ENCODE measurements around the gene CADPS. TPM values are rescaled to one million over a fixed set of nuclear protein-coding genes. Genes with fewer than 3 reads are reported as not detected.

CADPS gene
- under 1 TPM; 0.50 to 0.65 TPM for total RNA-seq
- 1 to 10 TPM; 1.3 to 2.9 (median 2.4) TPM for polyA plus RNA-seq (ENCODE audit: insufficient read length in 6 of 6)
- long read RNA-seq, donor 1, result 0 reads
- long read RNA-seq, donor 2, result 0 reads
- long read RNA-seq, donor 3, result 0 reads
- long read RNA-seq, donor 4, result 0 reads
- long read RNA-seq, donor 5, result 0 reads
- long read RNA-seq, donor 6, result 0 reads
- long read RNA-seq, donor 7, result 0 reads
- long read RNA-seq, donor 8, result 0 reads
- long read RNA-seq, donor 9, result 0 reads
- long read RNA-seq, donor 10, result 0 reads
- long read RNA-seq, donor 11, full-length matches to known transcripts, result 8 of 107 reads
- long read RNA-seq, donor 11, partial matches to known transcripts, result 99 of 107 reads
- long read RNA-seq, donor 11, other reads (novel, unspliced or antisense), result 0 of 107 reads
- long read RNA-seq, donor 12, result 0 reads

DNA sequence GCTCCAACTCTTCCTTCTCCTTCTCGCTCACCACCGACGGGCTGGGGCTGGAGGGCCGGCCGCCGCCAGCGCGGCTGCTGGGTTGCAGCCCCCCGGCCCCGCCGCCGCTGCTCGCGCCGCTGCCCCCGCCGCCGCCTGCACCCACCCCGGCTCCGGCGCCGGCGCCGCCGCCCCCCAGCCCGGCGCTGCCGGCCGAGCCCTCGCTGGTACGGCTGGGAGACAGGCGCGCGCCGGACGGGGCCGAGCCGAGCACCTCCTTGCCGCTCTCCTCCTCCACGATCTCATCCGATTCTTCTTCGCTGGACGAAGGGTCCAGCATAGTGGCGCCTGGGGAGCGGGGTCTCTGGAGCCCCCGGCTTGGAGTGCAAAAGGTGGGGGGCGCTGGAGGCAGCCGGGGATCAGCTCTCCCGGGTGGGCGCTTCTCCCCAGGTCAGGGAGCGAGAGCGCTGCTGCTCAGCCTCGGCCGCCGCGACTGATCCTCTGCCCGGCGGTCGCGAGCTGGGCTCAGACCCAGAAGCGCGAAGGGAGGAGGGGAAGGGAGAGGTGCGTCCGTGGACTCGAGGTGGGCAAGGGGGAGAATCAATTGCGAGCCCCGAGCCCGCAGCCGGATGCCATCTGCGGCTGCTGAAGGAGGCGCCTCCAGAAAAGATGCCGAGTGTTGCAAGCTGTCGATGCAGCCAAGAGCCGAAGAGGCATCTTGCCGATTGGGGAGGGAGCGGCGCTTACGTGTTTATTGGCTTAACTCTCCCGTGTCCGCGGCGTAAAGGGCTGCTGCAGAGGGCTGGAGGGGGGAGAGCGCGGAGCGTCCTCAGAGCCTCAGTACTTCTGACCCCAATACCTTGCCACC, at the start of gene CADPS:
Gene CADPS (minus strand): TSS at position 706 of the 847 bp plus-strand sequence. CDS start 387 bp downstream, at position 319.
- Histone ChIP-seq H3K4me3 (peak within 1 kb of the TSS; percentile 24 to 30), H3K36me3 (no peaks in the 10 kb centered on the region), H3K27ac (no peak within 1 kb of the TSS), H3K9me3 (no peaks in the 10 kb centered on the region), H3K4me1 (no peaks in the 10 kb centered on the region), H3K27me3 (peaks cover 49 to 76% of the 10 kb centered on the region in 2 donors)
- intact Hi-C loops (cut with DNase I), result no loop called here
- TF ChIP-seq, protein P1, sequence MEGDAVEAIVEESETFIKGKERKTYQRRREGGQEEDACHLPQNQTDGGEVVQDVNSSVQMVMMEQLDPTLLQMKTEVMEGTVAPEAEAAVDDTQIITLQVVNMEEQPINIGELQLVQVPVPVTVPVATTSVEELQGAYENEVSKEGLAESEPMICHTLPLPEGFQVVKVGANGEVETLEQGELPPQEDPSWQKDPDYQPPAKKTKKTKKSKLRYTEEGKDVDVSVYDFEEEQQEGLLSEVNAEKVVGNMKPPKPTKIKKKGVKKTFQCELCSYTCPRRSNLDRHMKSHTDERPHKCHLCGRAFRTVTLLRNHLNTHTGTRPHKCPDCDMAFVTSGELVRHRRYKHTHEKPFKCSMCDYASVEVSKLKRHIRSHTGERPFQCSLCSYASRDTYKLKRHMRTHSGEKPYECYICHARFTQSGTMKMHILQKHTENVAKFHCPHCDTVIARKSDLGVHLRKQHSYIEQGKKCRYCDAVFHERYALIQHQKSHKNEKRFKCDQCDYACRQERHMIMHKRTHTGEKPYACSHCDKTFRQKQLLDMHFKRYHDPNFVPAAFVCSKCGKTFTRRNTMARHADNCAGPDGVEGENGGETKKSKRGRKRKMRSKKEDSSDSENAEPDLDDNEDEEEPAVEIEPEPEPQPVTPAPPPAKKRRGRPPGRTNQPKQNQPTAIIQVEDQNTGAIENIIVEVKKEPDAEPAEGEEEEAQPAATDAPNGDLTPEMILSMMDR (IDR thresholded peaks at IDR 0.05), result no peak
- peak in 3 of 4 donors; percentile 7 to 62 (median 15) for DNase-seq
- ATAC-seq, result no peak

DNA sequence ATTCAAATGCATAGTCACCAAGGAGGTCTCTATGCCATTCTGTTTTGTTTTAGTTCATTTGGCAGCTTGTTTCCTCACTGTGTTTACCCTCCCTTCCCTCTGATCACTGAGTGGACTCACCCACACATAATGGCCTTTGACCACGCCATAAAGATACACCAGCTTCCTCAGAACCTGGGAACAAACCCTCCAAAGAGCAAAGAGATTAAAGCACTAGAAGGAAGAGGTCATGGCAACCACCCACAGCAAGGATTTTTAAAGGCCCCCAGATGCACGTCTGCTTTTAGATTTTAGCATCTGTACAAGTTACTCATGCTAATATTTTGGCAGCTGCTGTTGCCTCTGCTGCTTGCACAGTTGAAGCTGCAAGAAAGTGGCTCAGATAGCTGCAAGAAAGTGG, 47.9 kb upstream of the CADPS start:
- TF ChIP-seq, protein P1 (IDR thresholded peaks at IDR 0.05), result no peak

DNA sequence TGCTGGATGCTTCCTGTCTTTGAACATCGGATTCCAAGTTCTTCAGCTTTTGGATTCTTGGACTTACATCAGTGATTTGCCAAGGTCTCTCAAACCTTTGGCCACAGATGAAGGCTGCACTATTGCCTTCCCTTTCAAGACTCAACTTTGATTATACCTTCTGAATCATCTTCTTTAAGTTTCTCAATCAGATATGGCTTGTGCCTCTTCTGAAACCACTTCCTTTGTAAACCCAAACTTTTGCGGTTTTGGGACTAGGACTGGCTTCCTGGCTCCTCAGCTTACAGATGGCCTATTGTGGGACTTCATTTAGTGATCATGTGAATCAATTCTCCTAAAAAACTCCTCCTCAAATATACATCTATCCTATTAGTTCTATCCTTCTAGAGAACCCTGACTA, 47.1 kb upstream of the CADPS start:
- intact Hi-C loops (cut with DNase I), result no loop called here
- no peak for ATAC-seq
- DNase-seq, result no peak
- no peak overlapping the region for H3K4me3 ChIP-seq
- no peak overlapping the region for H3K27ac ChIP-seq
- TF ChIP-seq, protein P1 (IDR thresholded peaks at IDR 0.05), result no peak
- no peaks in the 10 kb centered on the region for H3K9me3 ChIP-seq
- H3K36me3 ChIP-seq, result no peaks in the 10 kb centered on the region
- no peaks in the 10 kb centered on the region for H3K27me3 ChIP-seq
- H3K4me1 ChIP-seq, result no peaks in the 10 kb centered on the region

More for the DNA sequence above, 47.9 kb upstream of the CADPS start:
- H3K27me3 ChIP-seq, result no peaks in the 10 kb centered on the region
- no peak overlapping the region for H3K4me3 ChIP-seq
- DNase-seq (no peak), ATAC-seq (no peak)
- no peaks in the 10 kb centered on the region for H3K4me1 ChIP-seq
- H3K9me3 ChIP-seq, result no peaks in the 10 kb centered on the region
- intact Hi-C loops (cut with DNase I), result no loop called here
- H3K27ac ChIP-seq, result no peak overlapping the region
- H3K36me3 ChIP-seq, result no peaks in the 10 kb centered on the region

DNA sequence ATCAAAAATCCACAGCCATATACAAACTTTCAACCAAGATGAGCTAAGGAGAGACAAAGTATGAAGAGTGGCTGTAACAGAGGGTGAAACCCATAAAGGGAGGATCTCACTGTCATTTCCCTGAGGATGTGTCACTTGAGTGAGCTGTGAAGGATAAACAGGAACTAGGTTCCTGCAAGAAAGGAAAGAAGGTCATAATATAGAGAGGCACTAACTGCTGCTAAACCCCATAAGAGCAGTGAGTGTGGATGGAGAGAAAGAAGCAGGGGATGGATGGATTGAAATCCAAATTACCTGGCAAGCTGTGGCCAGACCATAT, 45.2 kb upstream of the CADPS start:
- H3K27ac ChIP-seq, result no peak overlapping the region
- ATAC-seq (no peak), DNase-seq (no peak)
- TF ChIP-seq, protein P1 (IDR thresholded peaks at IDR 0.05), result no peak
- no peaks in the 10 kb centered on the region for H3K27me3 ChIP-seq
- intact Hi-C loops (cut with DNase I), result no loop called here
- H3K36me3 ChIP-seq, result no peaks in the 10 kb centered on the region
- H3K4me3 ChIP-seq, result no peak overlapping the region
- peaks cover 0 to 2% of the 10 kb centered on the region in 2 donors for H3K9me3 ChIP-seq
- H3K4me1 ChIP-seq, result no peaks in the 10 kb centered on the region

Measured in left lung (tissue), 14 donors.